NCI-H460 (cell line): ENCODE measurements around the gene OARD1. TPM values are rescaled to one million over a fixed set of nuclear protein-coding genes. Genes with fewer than 3 reads are reported as not detected.

Experiments
- DNase-seq: peaks from one replicate; pipeline ENCODE4 v3.0.0-alpha.2; 2016; ENCODE audit warnings: low read depth; ENCODE audit errors: extremely low read depth
- total RNA-seq: library from RNA; depleted of rRNA; stranded (reverse); fragments of >200 nt; shearing (Covaris generic); gene quantifications from 2 replicates; pipeline ENCODE4 v1.2.3, GENCODE V29; 2014

OARD1 gene
- total RNA-seq, 1 experiment from 2014 or later: 22.6 TPM

DNA sequence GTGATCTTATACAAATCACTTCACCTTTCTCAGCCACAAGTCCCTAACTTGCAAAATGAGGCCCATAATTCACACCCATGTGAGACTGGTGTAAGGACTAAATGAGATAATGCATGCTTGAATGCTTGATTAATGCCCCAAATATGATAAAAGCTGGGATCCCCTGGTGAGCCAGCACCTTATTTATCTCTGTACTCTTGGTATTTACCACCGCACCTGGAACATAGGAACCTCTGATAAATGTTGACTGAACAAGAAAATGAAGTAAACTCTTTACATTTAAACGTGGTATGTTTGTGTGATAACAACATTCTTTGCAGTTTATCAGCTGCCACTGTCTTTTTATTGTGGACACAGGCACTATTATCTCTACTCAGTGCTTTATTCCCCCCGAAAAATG lies 21.6 kb downstream of the OARD1 start:
- DNase-seq: no peak

DNA sequence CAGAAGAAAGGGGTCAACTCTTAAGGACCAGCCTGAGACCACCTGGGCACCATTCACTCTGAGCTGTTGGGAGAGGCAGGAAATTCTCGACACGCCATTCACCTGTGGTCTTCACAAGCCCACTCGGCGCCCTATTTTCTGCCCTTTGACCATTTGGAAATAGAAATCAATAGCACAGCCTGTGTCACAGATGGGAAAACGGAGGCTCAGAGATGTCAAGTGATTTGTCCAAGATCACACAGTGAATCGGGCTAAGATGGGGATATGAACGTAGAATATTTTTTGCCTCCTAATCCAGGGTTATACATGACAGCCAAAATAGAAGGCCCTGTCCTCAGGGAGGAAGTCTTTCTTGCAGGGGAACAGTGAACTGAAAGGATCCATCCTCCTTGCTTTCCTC lies 22.2 kb downstream of the OARD1 start:
- no peak for DNase-seq

DNA sequence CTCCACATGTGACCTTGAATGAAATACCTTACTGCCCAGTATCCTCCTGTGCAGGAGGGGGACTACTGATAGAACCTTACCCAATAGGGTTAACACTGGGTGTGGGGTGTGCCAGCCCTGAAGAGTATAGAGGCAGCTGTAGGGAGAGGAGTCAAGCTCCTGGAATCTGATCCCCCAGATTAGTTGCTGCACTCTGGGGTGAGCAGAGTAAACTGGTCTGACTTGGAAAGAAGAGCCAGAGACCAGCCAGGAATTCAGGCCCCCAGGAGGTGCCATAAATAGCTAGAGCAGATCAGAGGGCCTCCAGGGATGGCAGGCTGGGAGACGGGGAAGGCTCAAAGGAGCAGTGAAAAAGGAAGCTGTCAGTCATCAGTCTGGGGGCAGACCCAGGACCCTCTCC lies 22.6 kb downstream of the OARD1 start:
- DNase-seq: no peak

DNA sequence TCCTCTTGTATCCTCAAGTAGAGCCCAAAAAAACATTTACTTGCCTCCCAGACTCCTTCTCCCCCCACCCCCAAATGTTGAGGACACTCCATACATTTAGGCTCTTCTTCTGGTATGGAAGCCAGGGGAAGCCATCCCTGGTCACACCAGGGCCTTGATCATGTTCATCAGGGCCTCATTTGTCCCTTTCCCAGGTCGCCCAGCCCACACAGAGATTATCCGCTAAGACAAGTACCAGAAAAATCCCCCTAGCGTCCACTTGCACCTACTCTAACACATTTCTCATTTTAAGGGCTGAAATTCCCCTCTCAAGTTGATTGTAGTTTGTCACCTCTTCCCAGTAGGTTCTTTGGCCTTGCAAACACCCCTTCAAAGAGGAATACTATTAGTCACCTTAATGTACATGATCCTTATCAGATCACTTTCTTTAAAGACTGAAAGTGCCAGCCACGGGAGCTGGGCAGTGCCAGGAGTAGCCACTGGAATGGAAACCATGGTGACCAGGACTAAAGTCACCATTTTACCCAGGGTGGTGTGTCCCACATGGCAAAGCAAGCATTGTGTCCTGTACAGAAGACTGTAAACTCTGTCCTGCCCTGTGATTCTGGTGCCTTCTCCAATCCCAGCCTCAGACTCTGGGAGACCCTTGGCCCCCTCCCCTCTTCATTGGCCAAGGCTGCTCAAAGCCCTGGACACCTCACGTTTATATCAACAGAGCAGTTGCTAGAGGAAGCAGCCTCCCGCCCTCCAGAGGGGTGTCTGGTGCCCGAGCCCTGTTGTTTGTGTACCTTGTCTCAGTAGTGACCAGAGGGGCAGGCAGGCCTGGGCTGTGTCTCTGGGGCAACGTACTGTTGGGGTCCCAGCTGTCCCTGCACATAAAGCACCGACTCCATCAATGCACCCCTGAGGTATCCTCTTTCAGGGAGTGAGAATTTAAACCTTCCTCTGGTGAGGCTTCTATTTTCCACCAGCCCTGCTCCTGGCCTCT lies 24.1 kb downstream of the OARD1 start:
- no peak for DNase-seq

DNA sequence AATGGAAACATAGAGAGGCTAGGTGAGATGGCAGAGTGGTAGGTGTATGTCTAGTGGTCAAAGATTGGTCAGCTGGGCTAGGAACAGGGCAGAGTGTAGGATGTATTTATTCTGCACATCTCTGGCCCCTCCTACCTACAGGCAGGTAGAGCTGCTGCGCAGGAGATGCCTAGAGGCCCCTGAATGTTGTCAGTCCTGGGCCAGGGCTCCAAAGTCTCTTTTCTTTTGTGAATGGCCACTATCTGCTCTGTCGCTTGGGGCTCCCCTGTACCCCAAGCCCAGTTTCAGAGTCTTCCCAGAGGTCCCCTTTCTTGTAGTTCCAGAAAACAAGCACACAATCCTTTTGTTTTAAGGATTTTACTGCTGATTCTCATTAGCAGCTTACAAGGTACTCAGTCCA lies 24.9 kb downstream of the OARD1 start:
- no peak for DNase-seq

DNA sequence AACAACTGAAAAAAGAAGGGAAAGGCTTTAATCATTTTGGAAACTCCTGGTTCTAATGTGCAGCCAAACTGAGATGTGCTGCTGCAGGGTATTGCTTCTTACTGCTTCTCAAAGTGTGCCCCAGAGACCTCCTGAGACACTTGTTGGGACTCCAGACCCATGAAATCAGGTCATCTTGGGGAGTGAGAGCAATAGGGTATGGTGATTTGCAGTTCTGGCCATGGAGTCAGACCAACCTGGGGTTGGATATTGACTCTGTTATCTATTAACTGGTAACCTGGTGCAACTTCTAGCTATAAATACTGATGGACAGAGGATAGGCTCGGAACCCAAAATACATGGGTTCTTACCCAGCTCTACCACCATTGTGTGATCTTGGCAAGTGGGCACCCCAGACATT lies 26.1 kb downstream of the OARD1 start:
- no peak for DNase-seq

DNA sequence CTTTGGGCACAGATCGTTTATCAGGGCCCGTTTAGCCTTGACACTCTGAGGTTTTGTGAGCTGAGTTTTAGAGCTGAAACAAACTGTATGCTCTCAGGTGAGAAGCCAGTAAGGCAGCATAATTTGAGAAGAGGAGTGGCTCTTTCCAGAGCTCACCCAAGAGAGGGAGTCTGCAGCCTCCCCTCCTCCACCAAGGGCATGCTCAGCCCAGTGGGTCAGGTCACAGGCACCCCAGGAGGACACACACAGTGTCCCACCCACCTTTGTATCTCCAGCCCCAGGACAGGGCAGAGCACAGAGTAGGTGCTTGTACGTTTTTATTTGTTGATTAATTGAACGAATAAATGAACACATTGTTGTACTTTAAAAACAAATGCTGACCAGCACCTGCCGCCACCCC lies 26.5 kb downstream of the OARD1 start:
- DNase-seq: no peak

DNA sequence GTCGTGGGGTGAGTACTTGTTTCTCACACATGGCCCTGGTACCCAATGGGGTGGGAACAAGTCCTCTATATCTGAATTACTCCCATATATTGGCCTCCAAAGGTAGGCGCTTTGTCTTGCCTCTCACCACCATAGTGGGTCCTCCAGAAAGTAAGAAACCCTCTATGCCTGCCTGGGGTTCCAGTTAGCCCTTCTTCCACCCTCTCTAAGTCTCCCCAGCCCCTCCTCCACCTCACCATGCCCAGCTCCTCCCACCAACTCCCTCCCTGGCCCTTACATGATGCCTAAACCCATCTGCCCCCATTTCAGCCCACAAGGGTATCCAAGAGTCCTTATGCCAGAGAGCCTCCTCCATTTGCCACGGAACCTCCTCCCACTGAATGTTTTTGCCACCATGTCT lies 29.0 kb downstream of the OARD1 start:
- DNase-seq: no peak

DNA sequence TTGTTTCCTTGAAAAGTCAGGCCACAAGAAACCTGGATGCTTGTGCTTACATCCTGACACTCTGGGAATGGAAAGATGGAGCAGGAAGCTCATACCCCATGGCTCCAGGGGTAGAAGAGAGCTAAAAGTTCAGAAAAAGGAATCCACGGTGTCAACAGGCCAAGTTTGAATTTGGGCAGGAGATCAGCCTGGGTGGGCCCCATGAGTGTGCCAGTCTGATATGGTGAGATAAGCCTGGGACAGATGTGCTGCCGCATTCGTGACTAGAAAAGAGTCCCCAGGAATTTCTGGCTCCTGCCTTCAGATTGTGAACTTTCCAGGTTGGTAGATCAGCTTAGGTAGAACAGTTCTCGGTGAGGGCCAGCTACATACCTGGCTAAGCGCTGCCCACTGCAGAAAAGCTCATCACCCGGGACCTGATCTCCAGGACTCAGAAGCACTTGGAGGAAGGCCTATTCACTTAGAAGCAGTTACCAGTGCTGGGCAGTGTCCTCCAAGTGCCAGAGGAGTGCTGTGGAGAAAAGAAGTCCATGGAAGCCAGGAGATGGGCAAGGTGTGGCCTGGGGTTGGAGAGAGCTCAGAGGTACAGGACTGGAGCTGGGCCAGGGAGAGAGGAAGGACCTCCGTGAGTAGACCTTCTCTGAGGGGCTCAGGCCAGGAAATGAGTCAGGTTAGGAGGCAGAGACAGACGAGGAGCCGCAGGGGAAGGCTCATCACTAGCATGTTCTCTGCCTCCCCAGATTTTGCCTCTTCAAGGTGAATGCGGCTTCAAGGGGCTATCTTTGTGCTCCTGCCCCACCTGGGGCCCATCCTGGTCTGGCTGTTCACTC lies 29.7 kb downstream of the OARD1 start, which contains the start of gene TSPO2:
Gene TSPO2 (plus strand): TSS at position 242 of the 830 bp plus-strand sequence. CDS start 519 bp downstream, at position 761.
- DNase-seq: no peak

DNA sequence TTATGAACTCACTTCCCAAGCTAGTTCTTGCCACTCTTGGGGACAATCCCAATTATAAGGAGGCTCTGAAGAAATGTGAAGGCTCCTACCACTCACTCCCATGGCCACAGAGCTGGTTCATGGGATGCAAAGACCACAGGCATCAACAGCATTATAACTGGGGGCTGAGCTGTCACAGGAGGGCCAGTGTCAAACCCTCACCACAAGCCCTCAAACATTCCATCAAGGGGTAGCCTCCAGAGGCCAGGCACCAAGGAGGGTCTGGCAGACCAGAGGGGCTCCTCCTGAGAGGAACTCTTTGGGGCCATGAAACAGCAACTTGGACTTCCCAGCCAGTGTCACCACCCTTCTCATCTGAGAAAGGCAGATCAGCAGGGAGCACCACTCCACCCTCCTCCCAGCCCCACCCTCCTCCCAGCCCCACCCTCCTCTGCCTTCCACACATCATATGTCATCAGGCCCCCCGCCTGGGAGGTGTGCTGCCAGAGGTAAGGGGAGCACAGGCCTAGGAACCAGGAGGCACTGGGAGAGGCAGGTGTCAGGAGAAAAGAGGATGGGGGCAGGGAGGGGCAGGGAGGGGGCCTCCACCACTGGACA lies 31.1 kb downstream of the OARD1 start:
- DNase-seq: no peak

DNA sequence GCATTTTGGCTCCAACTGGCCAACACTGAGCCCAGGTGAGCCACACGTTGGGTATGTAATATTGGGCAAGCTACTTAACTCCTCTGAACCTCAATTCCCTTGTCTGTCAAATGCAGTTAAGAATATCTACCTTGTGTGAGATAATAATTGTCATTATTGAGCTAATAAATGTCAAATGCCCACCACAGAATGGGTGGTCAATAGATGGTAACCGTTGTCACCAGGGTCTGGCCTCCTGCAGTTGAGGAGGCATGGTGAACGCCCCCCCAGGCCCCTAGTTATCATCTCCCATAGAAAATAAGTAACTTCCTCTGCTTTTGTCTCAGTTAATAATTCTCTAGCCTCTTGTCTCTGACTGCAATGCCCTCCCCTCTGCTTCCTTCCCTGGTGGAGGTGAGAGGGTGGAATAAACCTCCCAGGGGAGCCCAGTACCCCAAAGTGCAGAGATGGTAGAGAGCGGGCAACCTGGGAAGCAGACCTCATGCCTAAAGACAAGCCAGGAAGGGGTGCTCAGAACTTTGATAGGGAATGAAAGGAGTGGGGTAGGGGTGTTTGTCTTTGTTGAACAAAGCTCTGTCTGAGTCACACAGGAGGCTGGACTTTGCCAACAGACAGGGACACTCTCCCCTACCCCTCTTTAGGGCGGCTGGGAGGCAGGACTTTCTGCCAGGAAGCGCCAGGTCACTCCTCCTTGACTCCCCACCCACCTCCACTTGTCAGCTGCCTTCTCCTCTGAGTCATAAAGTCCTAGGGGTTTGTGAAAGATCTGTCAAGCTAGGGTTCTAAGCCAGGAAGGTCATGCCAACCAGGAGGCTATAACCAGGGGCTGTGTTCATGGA lies 31.8 kb downstream of the OARD1 start:
- DNase-seq: no peak

DNA sequence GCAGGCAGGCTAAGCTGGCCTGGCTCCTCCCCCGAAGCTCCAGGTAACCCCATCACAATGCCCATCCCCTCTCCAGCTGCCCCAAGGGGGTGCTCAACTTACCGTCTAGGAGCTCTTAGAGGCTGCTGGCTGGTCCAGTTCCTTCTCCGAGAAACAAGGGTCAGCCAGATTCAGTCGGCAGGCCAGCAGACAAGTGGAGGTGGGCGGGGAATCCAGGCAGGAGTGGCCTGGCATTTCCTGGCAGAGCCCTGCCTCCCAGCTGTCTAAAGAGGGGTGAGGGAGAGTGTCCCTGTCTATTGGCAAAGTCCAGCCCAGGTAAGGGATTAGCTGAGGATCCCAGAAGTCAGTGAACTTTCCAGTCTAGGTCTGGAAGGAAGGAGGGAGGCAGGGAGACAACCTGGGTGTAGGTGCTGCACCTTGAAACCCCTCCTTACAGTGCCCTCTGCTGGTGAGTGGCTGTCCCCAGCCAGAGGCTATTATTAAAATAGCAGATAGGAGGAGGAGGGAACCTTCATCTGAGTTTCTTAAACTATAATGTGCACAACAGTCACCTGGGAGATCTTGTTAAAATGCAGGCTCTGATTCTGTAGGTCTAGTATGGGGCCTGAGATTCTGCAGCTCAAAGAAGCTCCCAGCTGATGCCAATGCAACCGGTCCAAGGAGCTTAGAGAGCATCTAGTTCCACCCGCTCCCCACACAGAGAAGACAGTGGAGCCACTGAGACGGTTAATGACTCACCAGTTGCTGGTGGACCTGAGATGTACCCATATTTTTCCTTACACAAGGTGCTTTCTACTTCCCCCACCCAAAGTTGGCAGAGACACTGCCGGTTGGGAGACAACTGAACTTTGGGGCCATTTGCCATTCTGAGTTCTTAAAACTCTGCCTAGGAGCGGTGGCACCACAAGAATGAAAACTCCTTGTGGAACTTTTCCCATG lies 32.8 kb downstream of the OARD1 start, which contains the start of gene UNC5CL:
Gene UNC5CL (minus strand): TSS at position 162 of the 939 bp plus-strand sequence. CDS start 4,147 bp downstream, outside the sequence.
- peak; percentile 24 for DNase-seq

DNA sequence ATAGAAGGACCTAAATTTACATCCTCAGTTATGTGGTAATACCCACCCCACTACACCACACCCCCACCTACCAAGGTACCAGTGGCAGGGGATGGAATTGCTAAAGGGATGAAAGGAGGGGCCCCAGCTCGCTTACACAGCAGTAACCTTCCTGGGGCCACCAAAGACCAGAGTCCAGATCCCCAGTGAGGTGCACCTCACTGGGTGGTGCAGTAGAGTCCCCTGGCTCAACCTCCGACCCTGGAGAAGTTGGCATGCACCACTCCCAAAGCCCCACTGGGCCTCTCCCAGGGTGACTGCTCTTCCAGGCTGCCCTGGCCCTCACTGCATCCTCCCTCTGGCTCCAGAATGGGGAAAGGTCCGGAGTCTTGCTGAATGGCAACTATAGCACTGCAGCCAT lies 34.0 kb downstream of the OARD1 start:
- no peak for DNase-seq

DNA sequence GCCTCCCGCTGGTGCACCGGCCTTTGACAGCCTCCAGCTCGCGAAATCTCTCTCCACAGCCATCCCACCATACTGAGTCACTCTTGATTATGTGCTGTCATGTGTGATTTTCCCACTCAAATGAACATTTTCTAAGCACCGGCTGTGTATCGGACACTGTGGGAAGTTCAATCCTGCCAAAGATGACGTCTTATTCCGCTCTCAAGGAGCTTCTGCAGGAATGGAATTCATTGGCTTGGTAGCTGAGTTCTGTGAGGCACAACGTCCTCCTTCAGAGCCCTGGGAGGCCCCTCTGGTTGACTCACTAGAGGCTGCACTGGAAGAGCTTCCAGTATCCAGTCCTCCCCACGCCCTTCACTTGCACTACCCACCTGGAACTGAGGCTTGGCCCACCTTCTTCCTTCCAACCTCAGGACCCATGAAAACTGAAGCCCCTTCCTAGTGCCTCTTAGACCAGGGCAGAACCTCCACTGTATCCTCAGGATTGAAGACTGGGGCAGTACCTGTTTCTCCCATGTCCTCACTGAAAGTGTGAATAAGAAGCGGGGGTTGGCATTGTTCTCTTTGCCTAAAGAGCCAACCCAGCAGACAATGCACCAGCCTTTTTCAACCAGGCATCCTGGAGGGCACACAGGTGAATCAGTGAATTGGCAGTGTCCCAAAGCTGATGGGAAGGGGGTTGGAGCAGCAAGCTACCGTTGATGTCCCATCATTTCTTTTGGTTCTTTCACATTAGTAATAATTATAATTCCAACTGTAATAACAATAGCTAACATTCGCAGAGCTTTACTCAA lies 34.9 kb downstream of the OARD1 start:
- no peak for DNase-seq

DNA sequence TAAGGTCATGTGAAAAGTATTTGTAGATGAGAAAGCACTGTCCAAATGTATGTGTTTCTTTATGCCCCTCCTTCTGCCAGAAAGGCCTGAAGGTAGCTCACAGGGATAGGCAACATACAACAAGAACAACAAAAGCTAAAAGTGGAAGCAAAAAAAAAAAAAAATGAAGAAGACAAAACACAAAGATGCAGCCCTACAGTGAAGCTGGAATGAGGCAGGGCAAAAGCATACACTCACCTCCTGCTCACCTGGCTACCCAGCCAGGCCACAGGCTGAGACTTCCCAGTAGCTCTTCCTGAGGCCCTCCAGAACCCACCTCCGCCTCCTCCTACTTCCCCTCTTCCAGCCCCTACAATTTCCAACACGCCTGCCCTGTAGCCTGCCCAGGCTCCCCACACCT lies 35.6 kb downstream of the OARD1 start:
- DNase-seq: no peak

DNA sequence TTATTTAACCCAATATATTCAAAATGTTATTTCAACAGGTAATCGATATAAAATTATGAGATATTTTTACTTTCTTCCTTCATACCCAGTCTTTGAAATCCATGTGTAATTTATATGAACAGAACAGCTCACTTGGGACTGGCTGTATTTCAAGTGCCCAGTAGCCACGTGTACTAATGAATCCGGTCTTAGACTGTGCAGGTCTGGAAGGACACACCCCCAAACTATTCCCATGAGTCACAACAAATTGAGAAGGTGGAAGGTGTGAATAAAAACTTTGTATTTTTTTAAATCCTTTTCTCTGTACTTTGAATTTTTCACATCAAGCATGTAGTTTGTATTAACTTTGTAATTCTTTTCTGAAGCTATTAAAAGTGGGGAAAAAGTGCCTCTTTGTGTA lies 36.0 kb downstream of the OARD1 start:
- no peak for DNase-seq

DNA sequence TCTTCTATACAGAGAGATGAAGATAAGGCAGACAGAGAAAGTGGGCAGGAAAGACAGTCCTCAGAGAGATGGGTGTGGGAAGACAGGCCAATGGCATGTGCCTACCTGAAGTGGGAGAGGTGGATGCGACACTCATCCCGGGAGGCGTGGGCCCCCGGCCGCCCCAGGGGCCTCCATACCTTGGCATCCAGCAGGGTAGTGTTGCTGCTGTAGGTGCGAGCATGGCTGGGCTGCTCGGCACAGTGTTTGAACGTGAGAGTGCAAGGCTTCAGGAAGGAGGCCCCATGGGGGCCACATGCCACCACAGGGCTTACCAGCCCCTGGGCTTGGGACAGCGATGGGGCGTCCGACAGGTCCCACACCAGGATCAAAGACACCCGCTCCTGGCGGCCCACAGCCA lies 38.4 kb downstream of the OARD1 start:
- DNase-seq: no peak

DNA sequence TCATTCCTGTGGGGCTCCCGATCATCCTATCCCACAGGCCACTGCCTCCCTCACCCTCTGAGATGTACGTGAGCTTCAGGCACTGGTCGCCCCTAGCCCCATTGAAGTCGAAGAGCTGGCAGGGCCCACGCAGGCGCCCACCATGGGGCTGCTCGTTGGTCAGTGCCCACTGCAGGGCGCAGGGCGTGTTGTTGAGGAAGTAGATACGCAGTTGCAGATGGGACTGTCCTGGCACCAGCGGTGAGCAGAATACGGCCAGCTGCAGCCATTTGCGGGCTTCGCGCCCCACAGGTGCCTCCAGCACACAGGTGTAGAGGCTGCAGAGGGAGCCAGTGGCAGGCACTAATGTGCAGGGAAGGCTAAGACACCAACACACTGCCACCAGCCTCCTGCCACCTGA lies 39.3 kb downstream of the OARD1 start:
- no peak for DNase-seq
